AG04449 (cell line): Measurements from ENCODE around the gene SLC13A3.

ENCODE experiments used
- CTCF ChIA-PET: fragments of 350-600 bp; formaldehyde crosslinking; extraction: SDS; loops from one replicate; lab custom pipeline; 2021; ENCODE audit warnings: antibody characterized with exemption; lab: Yijun Ruan, JAX
- POLR2A ChIA-PET: fragments of 400-600, 350-600 bp; formaldehyde crosslinking; extraction: SDS; loops from one replicate; lab custom pipeline; 2020; ENCODE audit warnings: antibody characterized with exemption, inconsistent platforms; lab: Yijun Ruan, JAX
- DNase-seq: peaks from one replicate; pipeline ENCODE4 v3.0.0-alpha.2; 2010; ENCODE audit warnings: low read depth, low spot score
- H3K4me3 ChIP-seq: 2 replicates; pipeline ENCODE4 v1.5.1; 2011; ENCODE audit warnings: low read depth, mild to moderate bottlenecking, control low read depth, low read length
- TF ChIP-seq, protein P1 (sequence below): IDR thresholded peaks from one replicate; pipeline ENCODE4 v1.5.1; 2011; ENCODE audit warnings: mild to moderate bottlenecking, moderate library complexity, low read length, control low read depth, inconsistent platforms; ENCODE audit not compliant: insufficient read depth; ENCODE audit errors: missing control alignments

The SLC13A3 gene

DNA sequence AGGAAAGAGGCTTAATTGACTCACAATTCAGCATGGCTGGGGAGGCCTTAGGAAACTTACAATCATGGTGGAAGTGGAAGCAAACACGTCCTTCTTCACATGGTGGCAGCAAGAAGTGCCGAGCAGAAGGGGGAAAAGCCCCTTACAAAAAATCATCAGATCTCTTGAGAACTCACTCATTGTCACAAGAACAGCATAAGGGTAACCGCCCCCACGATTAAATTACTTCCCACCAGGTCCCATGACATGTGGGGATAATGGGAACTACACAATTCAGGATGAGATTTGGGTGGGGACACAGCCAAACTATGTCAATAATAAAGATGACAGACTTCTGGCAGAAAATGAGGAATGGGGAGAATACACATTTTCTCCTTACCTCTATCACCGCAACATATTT, 80.3 kb downstream of the SLC13A3 start:
- TF ChIP-seq, protein P1, sequence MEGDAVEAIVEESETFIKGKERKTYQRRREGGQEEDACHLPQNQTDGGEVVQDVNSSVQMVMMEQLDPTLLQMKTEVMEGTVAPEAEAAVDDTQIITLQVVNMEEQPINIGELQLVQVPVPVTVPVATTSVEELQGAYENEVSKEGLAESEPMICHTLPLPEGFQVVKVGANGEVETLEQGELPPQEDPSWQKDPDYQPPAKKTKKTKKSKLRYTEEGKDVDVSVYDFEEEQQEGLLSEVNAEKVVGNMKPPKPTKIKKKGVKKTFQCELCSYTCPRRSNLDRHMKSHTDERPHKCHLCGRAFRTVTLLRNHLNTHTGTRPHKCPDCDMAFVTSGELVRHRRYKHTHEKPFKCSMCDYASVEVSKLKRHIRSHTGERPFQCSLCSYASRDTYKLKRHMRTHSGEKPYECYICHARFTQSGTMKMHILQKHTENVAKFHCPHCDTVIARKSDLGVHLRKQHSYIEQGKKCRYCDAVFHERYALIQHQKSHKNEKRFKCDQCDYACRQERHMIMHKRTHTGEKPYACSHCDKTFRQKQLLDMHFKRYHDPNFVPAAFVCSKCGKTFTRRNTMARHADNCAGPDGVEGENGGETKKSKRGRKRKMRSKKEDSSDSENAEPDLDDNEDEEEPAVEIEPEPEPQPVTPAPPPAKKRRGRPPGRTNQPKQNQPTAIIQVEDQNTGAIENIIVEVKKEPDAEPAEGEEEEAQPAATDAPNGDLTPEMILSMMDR: no peak
- no peak for DNase-seq
- H3K4me3 ChIP-seq: no peak overlapping the region
- ChIA-PET POLR2A (no interaction called here), CTCF (no interaction called here)

DNA sequence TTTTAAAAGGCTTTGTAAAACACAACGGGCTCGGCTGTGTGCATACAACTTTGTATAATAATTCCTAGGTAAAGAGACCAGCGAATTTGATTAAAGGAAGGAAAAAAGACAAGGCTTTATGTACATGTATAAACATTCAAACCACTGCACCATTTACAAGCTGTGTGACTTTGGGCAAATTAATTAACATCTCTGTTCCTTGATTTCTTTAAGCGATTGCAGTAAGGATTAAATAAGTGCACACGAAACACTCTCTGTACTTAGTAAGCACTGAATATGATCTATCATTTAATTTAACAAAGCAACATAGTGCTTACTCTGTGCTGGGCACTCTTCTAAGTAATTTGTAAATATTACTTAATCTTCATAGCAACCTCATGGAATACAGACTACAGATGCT, 81.3 kb downstream of the SLC13A3 start:
- no peak for DNase-seq
- TF ChIP-seq, protein P1: no peak
- no peak overlapping the region for H3K4me3 ChIP-seq
- POLR2A ChIA-PET: no interaction called here
- CTCF ChIA-PET: no interaction called here

DNA sequence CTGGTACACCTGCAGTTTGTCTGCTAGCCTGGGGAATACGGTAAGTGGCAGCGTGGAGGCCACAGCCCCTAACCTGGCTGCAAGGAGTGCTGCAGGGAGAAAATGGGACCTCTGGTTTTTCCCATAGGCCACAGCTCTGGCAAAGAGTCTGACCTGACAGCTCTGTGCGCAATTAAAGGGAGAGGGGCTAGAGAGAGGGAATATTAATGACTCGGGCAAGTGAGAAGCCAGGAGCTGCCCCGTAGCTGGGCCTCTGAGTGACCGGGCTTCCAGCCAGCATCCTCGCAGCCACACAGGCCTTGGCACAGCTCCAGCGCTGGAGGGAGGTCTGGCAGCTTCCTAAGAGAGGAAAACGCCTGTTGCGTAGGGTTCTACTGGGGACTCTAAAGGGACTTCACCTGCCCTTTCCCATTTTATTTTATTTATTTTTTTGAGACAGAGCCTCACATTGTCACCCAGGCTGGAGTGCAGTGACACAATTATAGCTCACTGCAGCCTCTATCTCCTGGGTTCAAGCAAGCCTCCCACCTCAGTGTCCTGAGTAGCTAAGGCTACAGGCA, 82.6 kb downstream of the SLC13A3 start:
- TF ChIP-seq, protein P1: no peak
- H3K4me3 ChIP-seq: no peak overlapping the region
- ChIA-PET CTCF (interaction anchor here (0.5 kb wide), 1 partner anchor 1012 kb away, joined by 3 read pairs; no protein-coding TSS in a partner anchor), POLR2A (no interaction called here)
- no peak for DNase-seq

DNA sequence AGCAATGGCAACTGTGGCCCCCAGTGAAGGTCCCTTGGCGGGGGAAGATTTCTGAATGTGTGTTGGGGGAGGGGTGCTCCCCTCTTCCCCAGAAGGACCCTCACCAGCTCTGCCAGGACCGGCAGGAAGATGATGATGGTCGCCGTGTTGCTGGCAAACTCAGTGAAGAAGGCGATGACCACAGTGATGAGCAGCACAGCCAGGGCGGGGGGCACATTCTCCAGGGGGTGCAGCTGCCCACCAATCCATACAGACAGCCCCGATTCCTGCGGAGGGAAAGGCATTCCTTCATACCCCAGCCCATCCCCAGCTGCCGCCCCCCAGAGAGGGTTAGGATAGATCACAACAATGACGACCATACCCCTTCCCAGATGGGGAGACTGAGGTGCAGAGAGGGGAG, 85.1 kb downstream of the SLC13A3 start:
- H3K4me3 ChIP-seq: no peak overlapping the region
- ChIA-PET POLR2A (no interaction called here), CTCF (no interaction called here)
- TF ChIP-seq, protein P1: no peak
- no peak for DNase-seq

DNA sequence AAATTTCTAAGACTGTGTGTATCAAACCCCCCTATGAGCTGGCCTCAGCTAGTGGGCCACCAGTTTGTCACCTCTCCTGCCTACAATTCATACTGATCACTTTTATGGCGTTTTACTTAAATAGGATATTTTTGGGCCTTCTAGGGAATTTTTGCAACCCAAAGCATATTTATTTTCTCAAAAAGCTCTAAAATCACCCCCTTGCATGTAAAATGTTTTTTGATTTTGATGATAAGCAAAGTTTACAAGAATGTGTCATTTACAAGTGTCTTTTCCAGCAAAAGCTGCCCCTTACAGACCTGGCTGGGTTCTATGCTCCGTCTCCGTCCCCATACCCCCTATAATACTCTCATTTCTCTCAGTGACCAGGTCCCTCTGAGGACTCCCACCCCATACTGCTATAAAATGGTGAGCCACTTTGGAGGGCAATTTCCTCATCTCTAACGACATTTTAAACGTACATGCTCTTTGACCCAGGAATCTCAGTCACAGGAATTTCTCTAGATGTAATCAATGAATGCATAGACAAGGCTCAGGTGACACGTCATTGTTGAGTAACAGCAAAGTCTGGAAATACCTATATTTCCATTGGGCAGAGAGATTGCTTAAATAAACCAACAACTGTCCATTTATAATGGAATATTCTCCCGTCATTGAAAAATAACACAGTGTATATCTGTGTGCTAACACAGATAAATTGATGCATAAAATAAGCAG, 86.9 kb downstream of the SLC13A3 start:
- no peak for DNase-seq
- ChIA-PET POLR2A (interaction anchor here (0.6 kb wide), 1 partner anchor 122 kb away, joined by 3 read pairs; no protein-coding TSS in a partner anchor), CTCF (interaction anchor here (1.0 kb wide), 1 partner anchor 10 kb away, joined by 5 read pairs; no protein-coding TSS in a partner anchor)
- no peak overlapping the region for H3K4me3 ChIP-seq
- TF ChIP-seq, protein P1: no peak

DNA sequence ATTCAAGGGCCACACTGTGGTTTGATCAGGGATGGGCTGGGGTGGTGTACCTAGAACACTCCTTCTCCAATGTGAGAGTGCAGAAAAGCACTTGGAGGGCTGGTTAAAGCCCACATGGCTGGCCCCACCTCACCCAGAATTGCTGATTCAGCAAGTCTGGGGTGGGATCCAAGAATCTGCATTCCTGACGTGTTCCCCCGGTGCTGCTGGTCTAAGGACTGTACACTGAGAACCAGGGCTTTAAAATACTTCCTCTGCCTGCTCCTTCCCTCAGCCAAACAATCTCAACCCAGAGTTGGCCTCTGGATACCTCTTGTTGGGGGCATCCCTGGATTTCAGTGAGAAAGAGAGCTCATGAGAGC, 87.4 kb downstream of the SLC13A3 start:
- TF ChIP-seq, protein P1: no peak
- POLR2A ChIA-PET: interaction anchor here (0.6 kb wide), 1 partner anchor 123 kb away, joined by 3 read pairs; no protein-coding TSS in a partner anchor

More for the DNA sequence above, 87.4 kb downstream of the SLC13A3 start:
- DNase-seq: no peak
- CTCF ChIA-PET: interaction anchor here (1.0 kb wide), 1 partner anchor 10 kb away, joined by 5 read pairs; no protein-coding TSS in a partner anchor
- no peak overlapping the region for H3K4me3 ChIP-seq
